Tibial nerve (tissue), 4 donors: Measurements from ENCODE around the gene GNA14.

Source experiments
- EP300 ChIP-seq, 2 donors: sonication (generic); formaldehyde crosslinking; IDR thresholded peaks; one replicate each; pipeline ENCODE4 v1.6.1; 2017; ENCODE audit warnings: antibody characterized with exemption in 2 of 2, mild to moderate bottlenecking in 1 of 2
- POLR2A ChIP-seq, 2 donors: fragments of 450-650 bp; IDR thresholded peaks; one replicate each; pipeline ENCODE4 v1.6.1; 2017; ENCODE audit warnings: antibody characterized with exemption in 2 of 2, mild to moderate bottlenecking in 2 of 2, moderate library complexity in 2 of 2
- TF ChIP-seq, protein P1 (sequence below), 5 experiments: fragments of 200-600 bp in 3 of 5; fragments of 450-650 bp in 2 of 5; sonication (generic) in 3 of 5; IDR thresholded peaks; one replicate each; pipeline ENCODE4 v1.5.1; 2016 to 2019; ENCODE audit warnings: antibody characterized with exemption in 5 of 5, mild to moderate bottlenecking in 3 of 5, moderate library complexity in 2 of 5

DNA sequence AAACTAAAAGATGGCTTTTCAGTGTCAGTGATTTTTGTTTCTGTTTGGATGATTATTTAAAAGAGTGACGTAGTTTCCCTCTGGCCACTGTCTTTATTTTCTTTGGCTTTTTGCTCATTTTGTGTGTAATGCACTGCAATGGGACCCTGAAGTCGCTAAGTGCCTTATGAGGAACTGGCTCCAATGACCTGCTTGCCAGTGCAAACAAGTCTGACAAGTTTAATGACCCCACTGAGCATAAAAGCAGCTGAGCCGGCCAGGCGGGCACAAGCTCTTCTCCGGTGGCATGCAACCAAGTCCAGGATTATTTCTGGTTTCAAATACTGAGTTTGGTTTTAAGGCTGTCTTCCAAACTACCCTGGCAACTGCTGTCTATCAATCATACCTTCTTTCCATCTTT lies 15.6 kb upstream of the GNA14 start:
- TF ChIP-seq, protein P1, sequence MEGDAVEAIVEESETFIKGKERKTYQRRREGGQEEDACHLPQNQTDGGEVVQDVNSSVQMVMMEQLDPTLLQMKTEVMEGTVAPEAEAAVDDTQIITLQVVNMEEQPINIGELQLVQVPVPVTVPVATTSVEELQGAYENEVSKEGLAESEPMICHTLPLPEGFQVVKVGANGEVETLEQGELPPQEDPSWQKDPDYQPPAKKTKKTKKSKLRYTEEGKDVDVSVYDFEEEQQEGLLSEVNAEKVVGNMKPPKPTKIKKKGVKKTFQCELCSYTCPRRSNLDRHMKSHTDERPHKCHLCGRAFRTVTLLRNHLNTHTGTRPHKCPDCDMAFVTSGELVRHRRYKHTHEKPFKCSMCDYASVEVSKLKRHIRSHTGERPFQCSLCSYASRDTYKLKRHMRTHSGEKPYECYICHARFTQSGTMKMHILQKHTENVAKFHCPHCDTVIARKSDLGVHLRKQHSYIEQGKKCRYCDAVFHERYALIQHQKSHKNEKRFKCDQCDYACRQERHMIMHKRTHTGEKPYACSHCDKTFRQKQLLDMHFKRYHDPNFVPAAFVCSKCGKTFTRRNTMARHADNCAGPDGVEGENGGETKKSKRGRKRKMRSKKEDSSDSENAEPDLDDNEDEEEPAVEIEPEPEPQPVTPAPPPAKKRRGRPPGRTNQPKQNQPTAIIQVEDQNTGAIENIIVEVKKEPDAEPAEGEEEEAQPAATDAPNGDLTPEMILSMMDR (IDR thresholded peaks at IDR 0.05), result no peak
- peak in 1 of 2 donors; percentile 19 for TF ChIP-seq EP300 (IDR thresholded peaks at IDR 0.05)
- TF ChIP-seq POLR2A (IDR thresholded peaks at IDR 0.05), result no peak
